Left ventricle myocardium inferior (tissue), 1 donor: ENCODE measurements around the gene QRICH1. TPM values are rescaled to one million over a fixed set of nuclear protein-coding genes. Genes with fewer than 3 reads are reported as not detected.
"Not testable (repeated sequence)": the region's sequence is repeated elsewhere in the genome, so short reads cannot be mapped to it uniquely, and the experiment has no call there.

Experiments
- DNase-seq: peaks from one replicate; pipeline ENCODE4 v3.0.0-alpha.2; 2020
- H3K27ac ChIP-seq: fragments of 200-600 bp; replicated peaks from 2 replicates; pipeline ENCODE4 v1.8.0; 2021
- H3K27me3 ChIP-seq: fragments of 200-600 bp; 2 replicates; pipeline ENCODE4 v1.8.0; 2021; ENCODE audit warnings: low read depth
- H3K36me3 ChIP-seq: fragments of 200-600 bp; 2 replicates; pipeline ENCODE4 v1.8.0; 2021
- H3K4me1 ChIP-seq: fragments of 200-600 bp; 2 replicates; pipeline ENCODE4 v1.8.0; 2021
- H3K4me3 ChIP-seq: fragments of 200-600 bp; 2 replicates; pipeline ENCODE4 v1.8.0; 2021; ENCODE audit warnings: mild to moderate bottlenecking, moderate library complexity
- H3K9me3 ChIP-seq: fragments of 200-600 bp; replicated peaks from 2 replicates; pipeline ENCODE4 v1.8.0; 2021
- intact Hi-C: fragments of 100-400 bp; cut with micrococcal nuclease; formaldehyde crosslinking; loops from one replicate; pipeline ENCODE4 v1.11.0; 2022
- total RNA-seq: library from RNA; stranded (reverse); fragmentation: NEBNext Ultra II Directional; extraction: Animal tissue kit (Norgen Biotek cat#: 25700); gene quantifications from one replicate; pipeline ENCODE4 v1.2.1, GENCODE V29; 2021
- TF ChIP-seq, protein P1 (sequence below): fragments of 200-600 bp; IDR thresholded peaks from 2 replicates; pipeline ENCODE4 v1.8.0; 2021; ENCODE audit warnings: antibody characterized with exemption, mild to moderate bottlenecking, borderline replicate concordance
- donor health status: DM: no; HTN: yes; CAD: no; lungs with severe emphysema.

The QRICH1 gene
- total RNA-seq, 1 donor from 2014 or later = 58.8 TPM

DNA sequence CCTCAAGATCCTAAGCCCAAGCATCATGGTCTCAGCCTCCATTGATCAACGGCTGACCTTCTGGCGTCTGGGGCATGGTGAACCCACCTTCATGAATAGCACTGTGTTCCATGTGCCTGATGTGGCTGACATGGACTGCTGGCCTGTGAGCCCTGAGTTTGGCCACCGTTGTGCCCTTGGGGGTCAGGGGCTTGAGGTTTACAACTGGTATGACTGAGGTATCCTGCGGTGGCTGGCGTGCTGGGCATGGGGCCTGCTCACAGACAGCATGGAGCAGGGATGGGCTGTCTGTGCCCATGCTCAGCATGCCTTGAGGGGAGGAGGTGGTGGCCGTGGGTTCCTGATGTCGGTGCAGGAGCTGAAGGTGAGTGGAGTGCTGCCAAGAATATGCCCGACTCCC lies 78.8 kb downstream of the QRICH1 start:
- Histone ChIP-seq H3K4me3 (no peak overlapping the region), H3K27me3 (no peaks in the 10 kb centered on the region), H3K36me3 (peaks cover 48% of the 10 kb centered on the region), H3K4me1 (peaks cover 60% of the 10 kb centered on the region), H3K9me3 (no peaks in the 10 kb centered on the region), H3K27ac (no peak overlapping the region)
- intact Hi-C loops = no loop called here
- DNase-seq = no peak
- TF ChIP-seq, protein P1, sequence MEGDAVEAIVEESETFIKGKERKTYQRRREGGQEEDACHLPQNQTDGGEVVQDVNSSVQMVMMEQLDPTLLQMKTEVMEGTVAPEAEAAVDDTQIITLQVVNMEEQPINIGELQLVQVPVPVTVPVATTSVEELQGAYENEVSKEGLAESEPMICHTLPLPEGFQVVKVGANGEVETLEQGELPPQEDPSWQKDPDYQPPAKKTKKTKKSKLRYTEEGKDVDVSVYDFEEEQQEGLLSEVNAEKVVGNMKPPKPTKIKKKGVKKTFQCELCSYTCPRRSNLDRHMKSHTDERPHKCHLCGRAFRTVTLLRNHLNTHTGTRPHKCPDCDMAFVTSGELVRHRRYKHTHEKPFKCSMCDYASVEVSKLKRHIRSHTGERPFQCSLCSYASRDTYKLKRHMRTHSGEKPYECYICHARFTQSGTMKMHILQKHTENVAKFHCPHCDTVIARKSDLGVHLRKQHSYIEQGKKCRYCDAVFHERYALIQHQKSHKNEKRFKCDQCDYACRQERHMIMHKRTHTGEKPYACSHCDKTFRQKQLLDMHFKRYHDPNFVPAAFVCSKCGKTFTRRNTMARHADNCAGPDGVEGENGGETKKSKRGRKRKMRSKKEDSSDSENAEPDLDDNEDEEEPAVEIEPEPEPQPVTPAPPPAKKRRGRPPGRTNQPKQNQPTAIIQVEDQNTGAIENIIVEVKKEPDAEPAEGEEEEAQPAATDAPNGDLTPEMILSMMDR = no peak

DNA sequence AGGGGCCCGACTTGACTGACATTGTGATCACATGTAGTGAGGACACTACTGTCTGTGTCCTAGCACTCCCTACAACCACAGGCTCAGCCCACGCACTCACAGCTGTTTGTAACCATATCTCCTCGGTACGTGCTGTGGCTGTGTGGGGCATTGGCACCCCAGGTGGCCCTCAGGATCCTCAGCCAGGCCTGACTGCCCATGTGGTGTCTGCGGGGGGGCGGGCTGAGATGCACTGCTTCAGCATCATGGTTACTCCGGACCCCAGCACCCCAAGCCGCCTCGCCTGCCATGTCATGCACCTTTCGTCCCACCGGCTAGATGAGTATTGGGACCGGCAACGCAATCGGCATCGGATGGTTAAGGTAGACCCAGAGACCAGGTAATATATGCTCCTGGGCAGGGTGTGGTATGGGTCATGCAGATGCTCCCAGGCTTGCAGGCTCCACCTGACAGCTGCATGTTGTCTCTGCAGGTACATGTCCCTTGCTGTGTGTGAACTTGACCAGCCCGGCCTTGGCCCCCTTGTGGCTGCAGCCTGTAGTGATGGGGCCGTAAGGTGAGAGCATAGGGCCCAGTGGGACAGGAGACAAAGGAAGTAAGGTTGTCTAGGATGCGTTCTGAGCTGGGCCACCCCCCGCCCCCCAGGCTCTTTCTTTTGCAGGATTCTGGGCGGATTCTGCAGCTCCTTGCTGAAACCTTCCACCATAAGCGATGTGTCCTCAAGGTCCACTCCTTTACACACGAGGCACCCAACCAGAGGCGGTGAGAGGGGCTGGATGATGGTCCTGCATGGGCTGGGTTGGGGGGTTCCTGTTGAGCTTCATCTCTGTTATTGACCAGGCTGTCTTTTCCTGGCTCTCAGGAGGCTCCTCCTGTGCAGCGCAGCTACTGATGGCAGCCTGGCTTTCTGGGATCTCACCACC lies 79.9 kb downstream of the QRICH1 start:
- no peak for DNase-seq
- Histone ChIP-seq H3K27me3 (no peaks in the 10 kb centered on the region), H3K36me3 (peaks cover 48% of the 10 kb centered on the region), H3K4me3 (no peak overlapping the region), H3K27ac (peak overlapping the region; percentile 70), H3K9me3 (no peaks in the 10 kb centered on the region), H3K4me1 (peaks cover 50% of the 10 kb centered on the region)
- TF ChIP-seq, protein P1 = peak; percentile 48
- intact Hi-C loops = no loop called here

DNA sequence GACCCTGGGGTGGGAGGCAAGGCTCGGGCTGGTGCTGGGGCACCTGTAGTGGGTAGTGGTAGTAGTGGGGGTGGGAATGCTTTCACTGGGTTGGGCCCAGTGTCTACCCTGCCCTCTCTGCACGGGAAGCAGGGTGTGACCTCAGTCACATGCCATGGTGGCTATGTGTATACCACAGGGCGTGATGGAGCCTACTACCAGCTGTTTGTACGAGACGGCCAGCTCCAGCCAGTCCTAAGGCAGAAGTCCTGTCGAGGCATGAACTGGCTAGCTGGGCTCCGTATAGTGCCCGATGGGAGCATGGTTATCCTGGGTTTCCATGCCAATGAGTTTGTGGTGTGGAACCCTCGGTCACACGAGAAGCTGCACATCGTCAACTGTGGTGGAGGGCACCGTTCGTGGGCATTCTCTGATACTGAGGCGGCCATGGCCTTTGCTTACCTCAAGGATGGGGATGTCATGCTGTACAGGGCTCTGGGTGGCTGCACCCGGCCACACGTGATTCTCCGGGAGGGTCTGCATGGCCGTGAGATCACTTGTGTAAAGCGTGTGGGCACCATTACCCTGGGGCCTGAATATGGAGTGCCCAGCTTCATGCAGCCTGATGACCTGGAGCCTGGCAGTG lies 80.6 kb downstream of the QRICH1 start:
- intact Hi-C loops = no loop called here
- peak overlapping the region; percentile 70 for H3K27ac ChIP-seq
- H3K9me3 ChIP-seq = no peaks in the 10 kb centered on the region
- H3K36me3 ChIP-seq = peaks cover 48% of the 10 kb centered on the region
- H3K4me3 ChIP-seq = no peak overlapping the region
- DNase-seq = no peak
- no peaks in the 10 kb centered on the region for H3K27me3 ChIP-seq
- TF ChIP-seq, protein P1 = no peak
- H3K4me1 ChIP-seq = peaks cover 48% of the 10 kb centered on the region

DNA sequence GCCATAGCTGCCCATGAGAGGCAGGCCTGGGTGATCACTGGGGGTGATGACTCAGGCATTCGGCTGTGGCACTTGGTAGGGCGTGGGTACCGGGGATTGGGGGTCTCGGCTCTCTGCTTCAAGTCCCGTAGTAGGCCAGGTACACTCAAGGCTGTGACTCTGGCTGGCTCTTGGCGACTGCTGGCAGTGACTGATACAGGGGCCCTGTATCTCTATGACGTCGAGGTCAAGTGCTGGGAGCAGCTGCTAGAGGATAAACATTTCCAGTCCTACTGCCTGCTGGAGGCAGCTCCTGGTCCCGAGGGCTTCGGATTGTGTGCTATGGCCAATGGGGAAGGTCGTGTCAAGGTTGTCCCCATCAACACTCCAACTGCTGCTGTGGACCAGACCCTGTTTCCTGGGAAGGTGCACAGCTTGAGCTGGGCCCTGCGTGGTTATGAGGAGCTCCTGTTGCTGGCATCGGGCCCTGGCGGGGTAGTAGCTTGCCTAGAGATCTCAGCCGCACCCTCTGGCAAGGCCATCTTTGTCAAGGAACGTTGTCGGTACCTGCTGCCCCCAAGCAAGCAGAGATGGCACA lies 81.3 kb downstream of the QRICH1 start:
- no peaks in the 10 kb centered on the region for H3K27me3 ChIP-seq
- TF ChIP-seq, protein P1 = no peak
- H3K27ac ChIP-seq = peak overlapping the region; percentile 70
- peaks cover 48% of the 10 kb centered on the region for H3K36me3 ChIP-seq
- intact Hi-C loops = no loop called here
- H3K4me1 ChIP-seq = peaks cover 48% of the 10 kb centered on the region
- no peaks in the 10 kb centered on the region for H3K9me3 ChIP-seq
- no peak overlapping the region for H3K4me3 ChIP-seq
- no peak for DNase-seq

DNA sequence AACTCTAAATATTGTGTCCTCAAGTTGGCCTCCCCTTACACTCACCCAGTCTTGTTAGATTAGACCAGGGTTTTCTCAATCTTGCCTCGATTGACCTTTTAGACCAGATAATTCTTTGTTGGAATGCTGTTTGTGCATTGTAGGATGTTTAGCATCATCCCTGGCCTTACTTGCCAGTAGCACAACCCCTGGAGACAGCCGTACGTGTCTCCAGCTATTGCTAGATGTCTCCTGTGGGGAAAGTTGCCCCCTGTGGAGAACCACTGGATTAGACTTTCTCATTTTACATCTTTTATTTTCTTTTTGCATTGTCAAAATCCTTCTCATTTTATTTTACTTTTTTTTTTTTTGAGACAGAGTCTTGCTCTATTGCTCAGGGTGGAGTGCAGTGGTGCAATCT lies 84.5 kb downstream of the QRICH1 start:
- Histone ChIP-seq H3K36me3 (peaks cover 27% of the 10 kb centered on the region), H3K27ac (no peak overlapping the region), H3K9me3 (no peaks in the 10 kb centered on the region), H3K4me3 (no peak overlapping the region), H3K27me3 (no peaks in the 10 kb centered on the region), H3K4me1 (peaks cover 57% of the 10 kb centered on the region)
- TF ChIP-seq, protein P1 = no peak
- no peak for DNase-seq
- intact Hi-C loops = no loop called here

DNA sequence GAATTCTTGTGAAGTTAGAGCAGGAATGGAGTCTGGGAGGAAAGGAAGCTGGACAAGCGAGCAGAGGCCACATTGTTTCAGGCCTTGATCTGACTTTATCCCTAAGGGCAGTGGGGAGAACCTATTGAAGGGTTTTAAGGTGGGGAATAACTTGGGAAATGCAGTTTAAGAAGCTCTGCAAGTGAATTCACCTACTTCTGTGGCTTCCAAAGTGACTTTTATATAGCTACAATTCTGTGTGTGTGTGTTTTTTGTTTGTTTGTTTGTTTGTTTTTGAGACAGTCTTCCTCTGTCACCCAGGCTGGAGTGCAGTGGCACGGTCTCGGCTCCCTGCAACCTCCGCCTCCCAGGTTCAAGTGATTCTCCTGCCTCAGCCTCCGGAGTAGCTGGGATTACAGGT lies 85.2 kb downstream of the QRICH1 start:
- Histone ChIP-seq H3K27ac (peak overlapping the region; percentile 98), H3K4me1 (peaks cover 52% of the 10 kb centered on the region), H3K36me3 (peaks cover 20% of the 10 kb centered on the region), H3K4me3 (peak overlapping the region; percentile 91)
- intact Hi-C loops, H3K9me3 ChIP-seq, H3K27me3 ChIP-seq, DNase-seq: not testable (repeated sequence)
